ENCODE data around the gene PLA2G4B.

Gene PLA2G4B

DNA sequence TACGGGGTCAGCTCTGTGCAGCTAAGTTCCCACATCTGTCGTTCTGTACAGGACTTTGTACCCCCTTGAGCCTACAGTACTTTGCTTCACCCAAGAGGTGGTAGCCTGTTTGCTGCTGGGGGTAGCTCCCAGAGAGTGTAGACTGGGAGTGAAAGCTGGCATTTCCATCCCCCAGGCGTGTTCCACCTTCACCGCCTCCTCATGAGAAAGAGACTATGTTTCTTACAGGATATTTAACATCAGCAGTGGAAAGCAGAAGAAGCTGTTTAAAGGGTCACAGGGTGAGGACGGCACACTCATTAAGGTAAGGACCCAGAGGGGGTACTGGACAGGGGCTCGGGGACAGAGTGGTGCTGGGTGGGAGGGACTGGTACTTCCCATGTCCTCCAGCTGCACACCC, 20.9 kb upstream of the PLA2G4B start:
- H3K79me2 ChIP-seq (ENCODE audit: insufficient read depth, low read length) = no peaks in the 10 kb centered on the region
- H3K4me2 ChIP-seq (ENCODE audit: low read depth, low read length, poor library complexity, severe bottlenecking) = no peak overlapping the region
- no peaks in the 10 kb centered on the region for H3K9me2 ChIP-seq (replicated peaks; ENCODE audit: low read depth, low read length)
- H3K27me3 ChIP-seq (ENCODE audit: insufficient read depth, low read length, poor library complexity, severe bottlenecking) = no peaks in the 10 kb centered on the region
- H3K9ac ChIP-seq (ENCODE audit: low read depth, low read length, poor library complexity, severe bottlenecking) = no peak overlapping the region
- no peak overlapping the region for H3K4me3 ChIP-seq (ENCODE audit: low read length, poor library complexity, severe bottlenecking)
- no peaks in the 10 kb centered on the region for H3K9me3 ChIP-seq (ENCODE audit: insufficient read depth, low read depth, low read length)
- H4K20me1 ChIP-seq (ENCODE audit: insufficient read depth, low read length, poor library complexity, severe bottlenecking) = no peaks in the 10 kb centered on the region
- H2AFZ ChIP-seq (ENCODE audit: low read length) = no peak overlapping the region
- H3F3A ChIP-seq (ENCODE audit: low read depth) = no peaks in the 10 kb centered on the region
- no peaks in the 10 kb centered on the region for H3K4me1 ChIP-seq (ENCODE audit: insufficient read depth, low read length, poor library complexity, severe bottlenecking)
- H3K36me3 ChIP-seq (ENCODE audit: insufficient read depth, low read length) = peaks cover 75% of the 10 kb centered on the region; the same call in 1 of the 2 replicates
- TF ChIP-seq EZH2phosphoT487 (IDR thresholded peaks at IDR 0.05; ENCODE audit: borderline replicate concordance) = no peak
- TF ChIP-seq, protein P1, sequence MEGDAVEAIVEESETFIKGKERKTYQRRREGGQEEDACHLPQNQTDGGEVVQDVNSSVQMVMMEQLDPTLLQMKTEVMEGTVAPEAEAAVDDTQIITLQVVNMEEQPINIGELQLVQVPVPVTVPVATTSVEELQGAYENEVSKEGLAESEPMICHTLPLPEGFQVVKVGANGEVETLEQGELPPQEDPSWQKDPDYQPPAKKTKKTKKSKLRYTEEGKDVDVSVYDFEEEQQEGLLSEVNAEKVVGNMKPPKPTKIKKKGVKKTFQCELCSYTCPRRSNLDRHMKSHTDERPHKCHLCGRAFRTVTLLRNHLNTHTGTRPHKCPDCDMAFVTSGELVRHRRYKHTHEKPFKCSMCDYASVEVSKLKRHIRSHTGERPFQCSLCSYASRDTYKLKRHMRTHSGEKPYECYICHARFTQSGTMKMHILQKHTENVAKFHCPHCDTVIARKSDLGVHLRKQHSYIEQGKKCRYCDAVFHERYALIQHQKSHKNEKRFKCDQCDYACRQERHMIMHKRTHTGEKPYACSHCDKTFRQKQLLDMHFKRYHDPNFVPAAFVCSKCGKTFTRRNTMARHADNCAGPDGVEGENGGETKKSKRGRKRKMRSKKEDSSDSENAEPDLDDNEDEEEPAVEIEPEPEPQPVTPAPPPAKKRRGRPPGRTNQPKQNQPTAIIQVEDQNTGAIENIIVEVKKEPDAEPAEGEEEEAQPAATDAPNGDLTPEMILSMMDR (conservative IDR thresholded peaks at IDR 0.05; ENCODE audit: low read length) = no peak

- Histone ChIP-seq H3K27me3 (ENCODE audit: insufficient read depth, low read length, poor library complexity, severe bottlenecking) (no peaks in the 10 kb centered on the region), H3K9me3 (ENCODE audit: insufficient read depth, low read depth, low read length) (no peaks in the 10 kb centered on the region), H3K36me3 (ENCODE audit: insufficient read depth, low read length) (peaks cover 77% of the 10 kb centered on the region; the same call in 1 of the 2 replicates), H3F3A (ENCODE audit: low read depth) (no peaks in the 10 kb centered on the region), H4K20me1 (ENCODE audit: insufficient read depth, low read length, poor library complexity, severe bottlenecking) (no peaks in the 10 kb centered on the region), H3K79me2 (ENCODE audit: insufficient read depth, low read length) (no peaks in the 10 kb centered on the region), H3K9ac (ENCODE audit: low read depth, low read length, poor library complexity, severe bottlenecking) (no peak overlapping the region), H2AFZ (ENCODE audit: low read length) (no peak overlapping the region), H3K4me2 (ENCODE audit: low read depth, low read length, poor library complexity, severe bottlenecking) (no peak overlapping the region), H3K4me3 (ENCODE audit: low read length, poor library complexity, severe bottlenecking) (no peak overlapping the region), H3K4me1 (ENCODE audit: insufficient read depth, low read length, poor library complexity, severe bottlenecking) (no peaks in the 10 kb centered on the region), H3K9me2 (replicated peaks; ENCODE audit: low read depth, low read length) (no peaks in the 10 kb centered on the region)
- no peak for TF ChIP-seq EZH2phosphoT487 (IDR thresholded peaks at IDR 0.05; ENCODE audit: borderline replicate concordance)
- TF ChIP-seq, protein P1 (conservative IDR thresholded peaks at IDR 0.05; ENCODE audit: low read length) = no peak
Measured at GRCh38 chr15:41819455-41820050, 19.1 kb upstream of the PLA2G4B start.

DNA sequence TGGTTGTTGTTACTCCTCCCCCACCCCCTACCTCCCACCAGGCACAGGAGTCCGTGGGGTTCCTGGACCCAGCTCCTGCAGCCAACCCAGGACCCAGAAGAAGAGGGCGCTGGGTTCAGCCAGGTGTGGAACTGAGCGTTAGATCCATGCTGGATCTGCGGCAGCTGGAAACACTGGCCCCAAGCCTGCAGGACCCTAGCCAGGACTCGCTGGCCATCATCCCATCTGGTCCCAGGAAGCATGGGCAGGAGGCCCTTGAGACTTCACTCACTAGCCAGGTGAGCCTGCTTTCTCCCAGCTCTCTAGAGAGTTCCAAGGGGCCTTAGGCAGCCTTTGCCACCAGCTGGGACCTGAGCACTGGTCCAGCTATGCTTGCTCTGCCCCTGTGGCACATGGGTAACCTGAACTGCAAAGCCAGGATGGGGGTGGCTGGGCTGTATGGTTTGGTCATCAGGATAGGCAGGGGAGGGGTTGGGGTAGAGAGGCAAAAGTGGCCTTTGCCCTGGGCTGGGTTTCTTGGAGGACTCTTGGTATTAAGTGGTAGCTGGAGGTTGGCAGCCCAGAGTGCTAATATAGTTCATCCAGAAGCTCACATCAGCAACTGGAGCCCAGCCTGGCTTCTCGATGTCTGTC, 17.7 kb upstream of the PLA2G4B start:
- Histone ChIP-seq H3F3A (ENCODE audit: low read depth) (no peaks in the 10 kb centered on the region), H3K36me3 (ENCODE audit: insufficient read depth, low read length) (peaks cover 65% of the 10 kb centered on the region; the same call in 1 of the 2 replicates), H3K4me2 (ENCODE audit: low read depth, low read length, poor library complexity, severe bottlenecking) (no peak overlapping the region), H3K9me3 (ENCODE audit: insufficient read depth, low read depth, low read length) (no peaks in the 10 kb centered on the region), H3K27me3 (ENCODE audit: insufficient read depth, low read length, poor library complexity, severe bottlenecking) (no peaks in the 10 kb centered on the region), H3K9me2 (replicated peaks; ENCODE audit: low read depth, low read length) (no peaks in the 10 kb centered on the region), H3K4me1 (ENCODE audit: insufficient read depth, low read length, poor library complexity, severe bottlenecking) (no peaks in the 10 kb centered on the region), H3K4me3 (ENCODE audit: low read length, poor library complexity, severe bottlenecking) (no peak overlapping the region), H2AFZ (ENCODE audit: low read length) (no peak overlapping the region), H3K9ac (ENCODE audit: low read depth, low read length, poor library complexity, severe bottlenecking) (no peak overlapping the region), H3K79me2 (ENCODE audit: insufficient read depth, low read length) (no peaks in the 10 kb centered on the region), H4K20me1 (ENCODE audit: insufficient read depth, low read length, poor library complexity, severe bottlenecking) (no peaks in the 10 kb centered on the region)
- TF ChIP-seq, protein P1 (conservative IDR thresholded peaks at IDR 0.05; ENCODE audit: low read length) = no peak
